GM19372 (cell line): ENCODE results near the gene NSD1.
"Not testable (repeated sequence)": the region's sequence is repeated elsewhere in the genome, so short reads cannot be mapped to it uniquely, and the experiment has no call there.

Experiments
- ATAC-seq: cut with Tn5 transposase; IDR thresholded peaks from one replicate; pipeline ENCODE4 v1.9.1; 2021; ENCODE audit warnings: mild to moderate bottlenecking, low read depth, moderate library complexity; ENCODE audit not compliant: unreplicated experiment

Gene NSD1

DNA sequence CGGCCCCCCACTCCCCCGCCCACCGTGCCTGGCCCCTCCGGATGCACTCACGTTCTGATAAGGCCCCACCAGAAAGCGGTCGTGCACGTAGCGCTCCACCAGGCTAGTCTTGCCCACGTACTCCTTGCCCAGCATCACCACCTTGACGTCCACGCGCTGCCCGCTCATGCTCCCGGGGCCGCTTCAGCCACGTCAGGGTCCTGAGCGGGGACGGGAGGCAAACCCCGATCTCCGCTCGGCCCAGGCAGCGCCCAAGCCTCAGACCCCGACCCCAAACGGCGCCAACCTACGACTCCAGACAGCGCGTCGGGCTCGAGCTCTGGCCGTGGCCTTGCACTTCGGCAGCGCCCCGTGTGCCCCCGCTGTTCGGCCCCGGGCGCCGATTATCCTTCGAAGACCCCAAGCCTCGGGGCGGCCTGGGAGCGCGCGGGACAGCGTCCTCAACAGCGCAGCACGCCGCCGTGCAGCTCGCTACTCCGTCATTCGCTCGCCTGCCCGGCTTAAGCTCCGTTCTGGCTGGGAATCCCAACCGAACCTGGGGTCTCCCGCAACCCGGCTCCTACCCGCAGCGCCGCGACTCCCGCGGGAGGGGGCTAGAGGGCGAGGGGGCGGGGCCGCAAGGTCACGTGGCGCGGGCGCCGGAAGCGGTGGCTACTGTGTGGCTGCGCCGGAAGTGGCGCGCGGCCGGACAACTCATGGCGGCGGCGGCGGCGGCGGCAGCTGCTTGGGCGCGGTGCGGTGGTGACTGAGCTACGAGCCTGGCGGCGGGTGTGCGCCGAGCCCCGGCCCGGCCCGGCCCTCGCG, 169.8 kb downstream of the NSD1 start, which contains the start of the genes PRELID1 and RAB24:
Gene PRELID1 (plus strand): TSS at position 679 of the 804 bp plus-strand sequence. CDS start 187 bp downstream, outside the sequence.
Gene RAB24 (minus strand): TSS at position 599 of the 804 bp plus-strand sequence. CDS start 431 bp downstream, at position 168.
- peak; percentile 67 for ATAC-seq

DNA sequence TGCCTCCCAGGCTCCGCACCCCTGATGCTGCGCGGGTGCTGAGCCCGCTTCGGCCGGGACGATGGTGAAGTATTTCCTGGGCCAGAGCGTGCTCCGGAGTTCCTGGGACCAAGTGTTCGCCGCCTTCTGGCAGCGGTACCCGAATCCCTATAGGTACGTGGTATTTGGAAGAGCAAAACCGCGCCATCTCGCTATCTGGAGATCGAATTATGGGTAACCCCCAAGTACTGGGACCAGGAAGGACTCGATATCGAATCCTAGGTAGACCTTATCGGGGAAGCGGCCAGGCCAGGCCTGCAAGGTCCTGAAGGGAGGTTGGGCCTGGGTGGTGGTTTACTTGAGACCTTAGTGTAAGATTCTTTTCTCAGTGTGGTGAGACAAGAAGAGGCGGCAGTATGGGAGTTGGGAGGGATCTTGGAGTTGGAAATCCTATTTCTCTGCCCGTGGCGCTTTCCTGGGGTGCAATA, 170.4 kb downstream of the NSD1 start:
- peak; percentile 2 for ATAC-seq

DNA sequence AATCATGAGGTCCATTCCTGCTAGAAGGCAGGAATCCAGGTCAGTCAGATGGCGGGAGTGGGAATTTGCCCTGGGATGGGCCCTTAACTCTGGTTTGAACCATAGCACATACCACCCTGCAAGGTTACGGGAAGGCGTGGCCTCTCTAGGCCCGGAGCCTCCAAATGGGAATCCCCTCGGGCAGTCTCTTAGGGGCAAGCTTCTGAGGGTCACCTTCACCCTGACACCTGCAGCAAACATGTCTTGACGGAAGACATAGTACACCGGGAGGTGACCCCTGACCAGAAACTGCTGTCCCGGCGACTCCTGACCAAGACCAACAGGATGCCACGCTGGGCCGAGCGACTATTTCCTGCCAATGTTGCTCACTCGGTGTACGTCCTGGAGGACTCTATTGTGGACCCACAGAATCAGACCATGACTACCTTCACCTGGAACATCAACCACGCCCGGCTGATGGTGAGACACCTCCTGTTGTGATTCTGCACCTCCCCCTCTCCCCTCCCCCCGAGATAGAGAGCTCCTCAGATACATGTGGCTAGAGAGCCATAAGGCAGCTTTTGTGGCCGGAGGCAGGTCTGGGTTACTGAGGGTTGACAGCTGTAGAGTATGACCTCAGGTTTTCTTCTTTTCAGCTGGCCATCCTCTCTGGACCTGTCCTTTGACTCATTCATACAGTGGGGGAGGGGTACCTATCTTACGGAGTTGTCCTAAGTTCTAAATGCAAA, 171.0 kb downstream of the NSD1 start:
- ATAC-seq: no peak

DNA sequence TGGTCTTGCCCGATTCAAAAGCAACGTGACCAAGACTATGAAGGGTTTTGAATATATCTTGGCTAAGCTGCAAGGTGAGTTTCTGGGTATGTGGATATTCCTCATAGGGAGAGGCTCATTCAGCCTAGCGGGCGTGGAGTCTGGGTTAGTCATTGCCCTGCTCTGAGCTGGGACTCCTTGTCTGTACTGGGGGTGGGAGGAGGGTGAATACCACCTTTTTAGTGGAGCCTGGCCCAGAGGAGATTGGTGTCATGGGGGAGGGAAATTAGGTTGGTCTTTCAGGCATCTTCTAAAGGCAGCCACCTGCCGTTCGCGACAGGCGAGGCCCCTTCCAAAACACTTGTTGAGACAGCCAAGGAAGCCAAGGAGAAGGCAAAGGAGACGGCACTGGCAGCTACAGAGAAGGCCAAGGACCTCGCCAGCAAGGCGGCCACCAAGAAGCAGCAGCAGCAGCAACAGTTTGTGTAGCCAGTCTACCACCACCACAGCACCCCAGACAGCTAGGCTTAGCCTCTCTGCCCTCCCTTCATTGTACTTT, 172.6 kb downstream of the NSD1 start:
- not testable (repeated sequence) for ATAC-seq

DNA sequence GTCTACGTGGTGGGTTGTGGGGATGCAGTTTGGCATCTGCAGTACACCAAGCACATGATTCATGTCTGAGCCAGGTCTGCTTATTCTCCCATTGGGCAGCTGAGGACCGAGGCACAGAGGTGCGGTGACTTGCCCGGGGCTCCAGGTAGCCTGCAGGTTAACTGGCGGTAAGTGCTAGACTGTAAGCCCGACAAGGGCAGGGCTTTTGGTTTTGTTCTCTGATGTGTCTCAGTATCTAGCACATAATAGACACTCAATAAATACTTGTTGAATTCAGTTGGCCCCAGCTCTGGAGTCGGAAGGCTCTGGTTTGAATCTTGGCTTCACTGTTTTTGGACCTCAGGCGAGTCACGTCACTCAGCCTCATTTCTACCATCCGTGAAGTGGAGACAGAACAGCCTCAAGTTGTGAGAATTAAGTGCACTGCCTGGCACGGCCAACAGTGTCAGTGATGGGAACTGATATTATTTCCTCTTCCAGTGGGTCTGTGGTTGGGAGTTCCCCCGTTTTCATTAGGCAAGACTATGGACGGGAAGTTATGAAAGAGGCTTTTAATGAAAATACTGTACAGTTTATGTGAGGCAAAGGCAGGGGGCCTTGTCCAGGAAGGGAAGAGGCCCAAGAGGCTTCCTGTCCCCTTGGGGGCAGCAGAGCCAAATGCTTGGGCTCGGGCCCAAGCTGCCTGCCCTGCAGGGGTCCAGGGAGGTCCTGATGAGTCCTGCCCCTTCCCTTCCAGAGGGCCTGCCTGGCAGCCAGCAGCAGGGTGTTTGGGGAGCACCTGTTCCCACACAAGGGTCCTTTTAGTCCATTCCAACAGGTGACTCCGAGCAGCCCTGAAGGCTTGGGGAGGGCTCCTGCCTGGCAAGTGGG, 173.3 kb downstream of the NSD1 start:
- no peak for ATAC-seq

DNA sequence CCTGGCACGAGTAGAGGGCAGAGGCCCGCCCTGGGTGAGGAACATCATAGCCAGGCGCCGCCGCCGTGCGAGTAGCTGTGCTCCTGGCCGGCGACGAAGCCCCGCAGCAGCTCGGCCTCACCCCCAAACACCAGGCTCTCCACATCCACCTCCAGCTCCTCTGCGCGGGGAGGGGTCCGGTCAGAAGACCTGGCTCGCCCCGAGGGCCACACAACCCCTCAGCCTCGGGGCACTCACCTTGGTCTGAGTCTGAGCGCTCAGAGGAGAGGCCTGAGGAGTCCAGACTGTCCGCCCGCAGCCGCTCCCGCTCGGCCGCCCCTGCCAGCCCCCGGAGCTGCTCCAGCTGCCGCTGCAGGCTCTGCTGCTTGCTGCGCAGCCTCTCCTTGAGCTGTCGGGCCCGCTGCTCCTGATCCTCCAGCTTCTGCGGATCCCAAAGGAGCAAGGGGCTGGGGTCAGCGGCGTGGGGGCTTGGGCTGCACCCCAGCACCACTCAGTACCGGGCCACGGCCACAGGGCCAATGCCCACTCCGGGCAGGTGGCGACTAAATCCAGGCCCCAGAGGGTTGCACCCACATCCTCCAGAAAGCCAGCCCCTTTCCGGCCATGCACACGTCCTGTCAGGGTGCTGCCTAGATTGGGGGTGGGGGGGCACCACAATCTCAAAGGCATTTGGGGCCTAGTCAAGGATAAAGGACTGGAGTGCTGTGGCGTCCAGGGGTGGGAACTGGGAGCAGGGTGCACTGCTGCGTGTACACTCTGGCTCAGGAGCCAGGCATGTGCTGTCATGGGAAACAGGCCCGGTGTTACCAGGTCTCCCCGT, 174.2 kb downstream of the NSD1 start:
- no peak for ATAC-seq

DNA sequence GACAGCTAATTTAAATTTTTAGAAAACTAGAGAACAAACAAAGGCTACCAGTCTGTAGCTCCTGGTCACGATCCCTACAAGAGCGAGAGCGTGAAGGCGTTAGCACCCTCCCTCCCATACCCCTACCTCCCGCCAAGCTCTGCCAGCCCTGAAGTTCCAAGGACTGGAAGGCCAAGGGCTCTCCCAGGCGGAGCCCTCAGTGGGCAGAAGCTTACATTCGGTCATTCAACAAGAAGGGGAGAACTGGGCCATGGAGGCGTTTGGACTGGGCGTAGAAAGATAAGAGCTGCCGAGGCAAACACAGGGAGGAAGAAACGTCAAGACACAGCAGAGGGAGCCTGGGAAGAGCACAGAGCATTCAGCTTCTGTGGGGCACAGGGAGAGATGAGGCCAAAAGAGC, 175.2 kb downstream of the NSD1 start:
- ATAC-seq: no peak

DNA sequence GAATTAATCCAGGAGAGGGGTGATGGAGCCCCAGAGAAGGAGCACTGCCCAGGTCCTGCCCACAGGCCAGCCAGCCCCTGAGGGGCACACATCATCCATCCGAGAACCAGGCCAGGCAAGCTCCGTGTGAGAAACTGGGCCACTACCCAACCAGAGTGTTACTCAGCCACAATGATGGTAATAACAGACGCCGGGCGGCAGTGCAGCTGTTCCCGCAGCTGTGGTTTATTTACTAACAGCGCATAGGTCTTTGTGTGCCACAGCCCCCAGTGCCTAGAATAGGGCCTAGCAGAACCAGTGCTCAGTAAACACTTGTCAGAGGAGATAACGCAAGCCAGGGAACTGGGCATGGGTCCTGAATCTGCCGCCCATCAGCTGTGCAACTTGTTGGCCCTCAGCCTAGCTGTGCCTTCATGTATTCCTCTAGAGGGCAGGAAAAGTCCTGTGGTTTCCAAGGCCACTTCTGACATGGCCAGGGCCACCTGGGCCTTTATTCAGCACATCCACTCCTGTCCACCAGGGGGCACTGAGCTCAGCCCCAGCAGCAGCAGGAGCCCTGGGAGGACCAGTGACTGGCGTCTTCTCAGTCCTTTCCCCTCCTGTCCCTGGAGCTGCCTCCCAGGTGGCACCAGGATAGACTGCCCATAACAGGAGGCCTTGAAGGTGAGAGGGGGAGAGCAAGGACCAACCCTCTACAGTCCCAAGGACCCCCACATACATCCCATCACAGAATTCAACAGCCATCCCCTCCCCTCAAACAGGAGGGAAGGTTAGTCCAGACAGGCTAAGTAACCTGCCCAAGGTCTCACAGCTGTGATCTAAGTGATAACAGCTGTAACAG, 176.0 kb downstream of the NSD1 start:
- ATAC-seq: no peak

DNA sequence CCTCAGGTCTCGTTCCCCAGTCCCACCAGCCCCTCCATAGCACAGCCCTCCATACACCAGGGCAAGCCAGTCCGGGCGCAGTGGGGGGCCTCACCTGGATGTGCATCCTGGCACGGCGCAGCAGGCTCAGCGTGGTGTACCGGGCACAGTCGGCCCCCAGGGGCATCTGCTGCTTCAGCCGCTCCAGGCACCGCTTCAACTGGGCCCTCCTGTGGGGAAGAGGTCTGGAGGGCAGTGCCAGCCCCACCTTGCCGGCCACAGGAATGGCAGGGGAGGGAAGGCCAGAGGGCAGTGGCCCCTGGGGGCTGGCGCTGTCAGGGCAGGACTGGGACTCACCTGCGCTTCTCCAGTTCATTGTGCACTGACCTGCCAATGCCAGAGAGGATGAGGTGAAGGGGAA, 176.8 kb downstream of the NSD1 start:
- ATAC-seq: no peak

DNA sequence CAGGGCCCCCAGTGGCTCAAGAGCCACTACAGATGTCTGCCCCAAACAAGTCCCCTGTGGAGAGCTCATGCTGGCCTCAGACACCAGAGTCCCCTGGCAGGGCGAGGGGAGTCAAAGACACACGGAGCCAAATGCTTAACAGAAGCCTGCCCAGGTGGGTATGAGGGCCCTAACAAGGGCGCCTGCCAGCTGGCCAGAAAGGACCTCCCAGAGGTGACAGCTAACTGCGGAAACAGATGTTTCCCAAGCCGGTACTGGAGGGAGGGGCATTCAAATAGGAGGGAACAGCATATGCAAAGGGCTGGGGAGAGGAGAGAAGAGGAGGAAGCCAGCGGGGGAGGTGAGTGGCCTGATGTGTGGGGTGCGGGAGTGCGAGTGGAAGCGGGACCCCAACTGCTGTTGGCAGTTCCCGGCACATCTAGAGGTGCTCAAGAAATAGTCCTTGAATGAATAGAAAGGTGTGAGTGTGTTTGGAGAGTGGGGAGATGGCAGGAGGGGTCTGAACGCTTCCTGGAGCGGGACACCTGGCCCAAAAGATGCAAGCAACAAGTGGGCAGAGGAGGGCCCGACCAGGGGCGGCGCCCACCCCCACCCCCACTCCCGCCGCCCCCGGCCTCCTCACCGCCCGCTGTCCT, 177.3 kb downstream of the NSD1 start:
- ATAC-seq: no peak

DNA sequence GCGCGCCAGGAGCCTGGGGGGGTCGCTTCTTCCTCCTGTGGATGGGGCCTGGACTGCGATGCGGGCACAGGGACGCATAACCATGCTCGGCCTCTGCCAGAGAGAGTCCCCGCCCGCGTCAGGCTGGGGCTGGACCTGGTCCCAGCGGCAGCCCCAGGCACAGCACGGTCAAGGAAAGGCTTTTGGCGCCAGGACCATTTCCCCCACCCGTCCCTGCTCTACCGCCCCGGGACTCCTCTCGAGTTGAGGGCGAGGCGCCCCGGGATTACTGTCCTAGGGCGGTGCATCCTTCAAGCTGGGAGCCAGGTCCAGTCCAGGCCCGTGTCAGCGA, 177.8 kb downstream of the NSD1 start:
- no peak for ATAC-seq

DNA sequence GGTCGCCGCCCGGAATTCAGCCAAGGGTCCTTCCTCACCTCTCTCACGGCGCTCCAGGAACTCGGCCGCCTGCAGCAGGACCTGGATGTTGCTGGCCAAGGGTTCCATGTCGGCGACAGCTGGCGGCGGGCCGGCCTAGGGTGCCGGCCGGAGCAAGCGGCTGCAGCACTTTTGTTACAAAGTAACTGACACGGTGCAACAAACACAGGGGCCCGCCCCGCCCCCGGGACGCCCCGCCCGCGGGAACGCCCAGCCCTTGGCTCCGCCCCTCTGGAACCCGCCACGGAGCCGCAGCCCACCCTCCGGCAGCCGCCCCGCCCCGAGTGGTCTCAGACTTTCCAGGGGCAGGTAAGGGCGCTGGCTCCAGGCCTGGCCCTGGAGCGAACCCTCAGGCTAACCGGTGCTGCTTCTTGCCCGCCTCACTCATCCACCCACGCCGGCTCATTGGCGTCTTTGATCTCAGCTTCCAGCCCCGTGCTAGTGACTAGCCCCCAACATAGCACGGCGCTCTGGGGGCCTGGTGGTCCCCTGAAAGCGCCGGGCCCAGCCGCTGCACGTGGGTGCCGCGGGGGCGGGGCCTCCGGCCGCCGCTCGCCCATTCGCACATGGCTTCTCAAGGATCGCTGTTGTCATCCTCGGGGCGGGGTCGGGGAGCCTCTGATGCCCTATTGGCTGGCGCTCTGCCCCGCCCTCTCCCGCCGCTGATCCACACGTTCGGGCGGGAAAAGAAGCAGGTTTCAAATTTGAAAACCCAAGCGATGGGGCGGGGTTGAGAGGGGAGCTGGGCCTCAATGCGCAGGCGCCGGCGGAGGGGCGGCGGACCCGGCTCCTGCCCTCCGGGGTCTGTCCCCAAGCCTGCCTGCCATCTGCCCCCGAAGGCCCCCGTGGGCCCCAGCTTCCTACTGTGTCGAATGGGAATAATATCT, 178.4 kb downstream of the NSD1 start, which contains the start of gene MXD3:
Gene MXD3 (minus strand): TSS at position 176 of the 926 bp plus-strand sequence. CDS start 68 bp downstream, at position 108.
- ATAC-seq: peak; percentile 79

DNA sequence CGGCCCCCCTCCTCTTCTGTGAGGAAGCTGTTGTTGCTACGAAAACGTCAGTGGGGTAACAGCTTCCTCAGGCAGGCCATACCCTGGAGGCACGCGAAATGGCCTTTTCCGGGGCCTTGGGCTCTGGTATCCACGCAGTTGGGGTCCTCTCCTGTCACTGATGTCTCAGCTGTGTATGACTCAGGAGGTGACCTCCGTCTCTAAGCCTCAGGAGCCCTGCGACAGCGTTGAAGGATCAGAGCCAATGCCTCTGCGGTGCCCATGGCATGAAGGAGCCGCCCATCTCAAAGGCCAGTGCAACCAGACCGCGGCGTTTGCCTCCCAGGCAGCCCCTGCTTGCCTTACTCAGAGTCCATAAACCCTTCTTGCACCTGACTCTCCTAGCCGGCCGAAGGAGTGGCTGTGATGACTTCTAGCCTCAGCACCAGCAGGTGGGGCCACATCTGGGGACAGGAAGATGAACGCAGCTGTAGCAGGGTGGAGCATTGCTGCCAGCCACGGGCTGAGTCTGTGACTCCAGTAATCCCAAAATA, 179.1 kb downstream of the NSD1 start:
- peak; percentile 12 for ATAC-seq

DNA sequence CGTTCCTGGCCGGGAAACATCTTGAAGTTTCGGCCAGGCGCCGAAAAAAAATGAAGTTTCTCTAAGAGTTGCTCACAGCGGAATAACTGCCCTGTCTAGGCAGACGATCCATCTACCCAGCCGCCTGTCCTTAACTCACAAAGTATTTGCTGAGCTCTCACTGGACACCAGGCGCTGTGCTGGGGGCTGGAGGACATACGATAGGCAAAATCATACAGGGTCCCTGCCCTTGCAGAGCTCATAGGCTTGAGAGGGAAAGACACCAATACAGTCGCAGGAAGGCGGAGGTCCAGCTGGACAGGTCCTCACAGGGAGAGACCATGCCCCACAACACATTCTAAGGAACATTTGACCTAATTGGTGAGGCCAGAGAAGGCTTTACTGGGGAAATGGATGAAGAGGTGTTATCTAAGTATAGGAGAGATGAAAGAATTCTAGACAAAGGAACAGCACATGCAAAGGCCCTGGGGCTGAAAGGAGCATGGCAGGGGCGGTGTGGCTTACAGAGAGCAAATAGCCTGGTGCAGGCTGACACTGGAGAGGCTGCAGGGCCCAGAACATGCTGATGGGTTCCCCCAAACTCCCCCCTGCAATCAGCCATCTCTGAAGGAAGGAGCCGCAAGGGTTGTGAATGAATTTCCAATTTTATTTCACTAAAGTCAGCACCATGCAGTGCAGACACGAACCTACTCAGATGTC, 180.1 kb downstream of the NSD1 start:
- no peak for ATAC-seq

DNA sequence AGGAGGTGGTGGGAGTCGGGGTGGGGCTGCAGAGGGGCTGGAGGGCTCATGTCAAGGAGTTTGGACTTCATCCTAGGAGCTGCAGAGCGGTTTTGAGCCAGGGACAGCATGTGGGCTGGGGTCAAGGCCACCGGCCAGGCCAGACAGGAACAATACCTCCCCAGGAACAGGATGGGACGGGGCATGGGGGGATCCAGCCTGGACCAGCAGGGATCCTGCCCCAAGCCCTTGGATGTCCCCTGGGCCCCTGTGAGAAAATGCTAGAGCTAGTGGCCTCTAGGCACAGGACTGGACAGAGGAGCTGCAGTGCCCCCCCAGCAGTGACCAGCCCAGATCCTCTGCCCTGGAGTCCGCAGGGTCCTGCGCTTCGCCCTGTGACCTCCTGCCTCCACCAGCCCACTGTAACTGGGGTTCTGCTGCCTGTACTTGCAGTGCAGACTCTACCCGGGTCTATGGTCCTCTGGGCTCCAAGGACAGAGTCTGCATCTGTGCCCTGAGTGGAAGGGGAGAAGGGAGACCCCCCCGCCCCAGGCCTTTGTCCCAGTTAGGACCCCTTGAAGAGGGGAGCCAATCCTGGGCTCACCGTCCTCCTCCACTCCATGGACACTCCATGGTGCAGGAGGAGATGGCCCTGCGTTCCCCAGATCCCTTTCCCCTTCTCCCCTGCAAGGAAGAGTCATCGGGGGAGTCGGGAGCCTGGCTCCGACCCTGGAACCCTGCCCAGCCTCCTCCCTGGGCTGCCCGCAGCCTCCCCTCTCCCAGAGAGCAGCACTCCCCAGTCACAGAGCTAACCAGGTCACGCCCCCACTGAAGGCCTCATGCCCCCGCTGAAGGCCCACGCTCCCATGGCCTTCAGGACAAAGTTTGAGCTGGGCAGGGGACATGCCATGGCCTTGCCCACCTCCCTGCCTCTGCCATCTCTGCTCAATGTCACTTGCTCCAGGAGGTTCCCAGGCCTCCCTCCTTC, 181.1 kb downstream of the NSD1 start:
- ATAC-seq: no peak
